ENCODE measurements around the gene SCFD2. TPM values are rescaled to one million over a fixed set of nuclear protein-coding genes. Genes with fewer than 3 reads are reported as not detected.

The SCFD2 gene
- total and polyA plus RNA-seq, 2 of the 8 experiments (the other 6 are each of a cell fraction or from before 2014, with no cell fraction given), result 6.2 to 10.2 TPM

DNA sequence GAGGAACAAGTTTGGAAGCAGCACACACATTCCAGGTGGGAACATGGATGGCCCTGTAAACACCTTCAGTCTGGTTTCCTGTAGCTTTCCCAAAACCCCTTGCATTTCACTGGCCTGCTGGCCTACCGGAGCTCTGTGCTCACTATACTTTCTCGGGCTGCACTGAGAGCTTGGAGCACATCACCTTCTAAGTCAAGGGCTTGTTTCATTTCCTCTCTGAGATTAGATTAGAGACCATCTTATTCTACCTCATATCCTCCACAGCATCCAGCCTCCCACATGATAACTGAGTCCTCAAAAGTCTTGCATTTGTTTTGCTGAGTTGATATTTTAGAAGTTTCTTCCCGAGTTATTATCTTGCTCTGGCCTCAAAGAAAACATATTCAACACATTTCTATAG, 356.0 kb downstream of the SCFD2 start:
- Histone ChIP-seq H3K4ac (replicated peaks; ENCODE audit: insufficient read length, low read depth, low read length) (no peak overlapping the region), H2BK20ac (ENCODE audit: low read length) (no peak overlapping the region), H2BK120ac (replicated peaks; ENCODE audit: low read depth, low read length) (no peak overlapping the region), H3K36me3 (ENCODE audit: control insufficient read depth in 2 of 4, insufficient read depth in 4 of 4, low read length in 3 of 4) (no peaks in the 10 kb centered on the region), H2AK5ac (ENCODE audit: low read depth, low read length) (no peak overlapping the region), H3K4me3 (ENCODE audit: extremely low read depth in 1 of 4, insufficient read depth in 2 of 4, low read depth in 3 of 4, low read length in 4 of 4) (no peak overlapping the region), H4K5ac (ENCODE audit: insufficient read length, low read depth, low read length) (no peak overlapping the region), H2BK12ac (ENCODE audit: low read depth, low read length) (no peak overlapping the region), H3K4me1 (replicated peaks in 1 of 4; ENCODE audit: control insufficient read depth in 3 of 4, insufficient read depth in 4 of 4, low read length in 3 of 4) (no peaks in the 10 kb centered on the region; a peak in 1 of 7 replicates), H3K14ac (ENCODE audit: insufficient read length) (no peak overlapping the region), H4K8ac (ENCODE audit: extremely low read depth, insufficient read depth, low read length) (no peak overlapping the region), H3K18ac (ENCODE audit: extremely low read depth, low read length) (no peak overlapping the region), H3K27me3 (replicated peaks in 1 of 4; ENCODE audit: control insufficient read depth in 3 of 4, extremely low read depth in 1 of 4, insufficient read depth in 3 of 4, low read length in 3 of 4) (no peaks in the 10 kb centered on the region), H2BK15ac (ENCODE audit: low read length) (no peak overlapping the region), H3K4me2 (ENCODE audit: insufficient read depth in 1 of 2, low read depth in 2 of 2, low read length in 2 of 2) (no peak overlapping the region), H3K23me2 (ENCODE audit: low read depth, low read length) (no peaks in the 10 kb centered on the region), H3K9ac (replicated peaks in 1 of 4; ENCODE audit: extremely low read depth in 1 of 4, low read depth in 3 of 4, low read length in 3 of 4) (no peak overlapping the region), H3K56ac (replicated peaks; ENCODE audit: insufficient read length, low read depth, low read length) (no peak overlapping the region), H4K20me1 (replicated peaks in 1 of 2; ENCODE audit: control insufficient read depth in 1 of 2, insufficient read depth in 2 of 2, low read length in 2 of 2) (no peaks in the 10 kb centered on the region), H2BK5ac (ENCODE audit: low read depth, low read length) (no peak overlapping the region), H2AFZ (ENCODE audit: low read length) (no peak overlapping the region), H3K9me3 (ENCODE audit: insufficient read depth in 2 of 2, low read depth in 1 of 2, low read length in 1 of 2) (no peaks in the 10 kb centered on the region), H3K79me1 (ENCODE audit: low read depth, low read length) (no peaks in the 10 kb centered on the region), H3K79me2 (ENCODE audit: control insufficient read depth in 1 of 2, insufficient read depth in 2 of 2, low read length in 2 of 2) (no peaks in the 10 kb centered on the region), H4K91ac (replicated peaks; ENCODE audit: insufficient read length, low read length) (no peak overlapping the region), H3K23ac (ENCODE audit: insufficient read length) (no peak overlapping the region), H3K27ac (ENCODE audit: low read depth, low read length) (no peak overlapping the region)
- CTCF ChIA-PET (ENCODE audit: partially characterized antibody), result interaction anchor here (1.4 kb wide), 1 partner anchor 1224 kb away, joined by 4 read pairs; no protein-coding TSS in a partner anchor
- TF ChIP-seq JUN (IDR thresholded peaks at IDR 0.05; ENCODE audit: low read depth, low read length), result no peak
- DNase-seq (ENCODE audit: low read depth in 1 of 2, low spot score in 2 of 2) (no peak), FAIRE-seq (no peak)
- POLR2A ChIA-PET (ENCODE audit: partially characterized antibody), result no interaction called here
- 90% methylated on average over 3 of the region's 3 CpGs; no CpG with 5 or more reads in 1 of the 2 experiments for WGBS, 2 experiments (ENCODE audit: extremely low coverage in 1 of 2, insufficient coverage in 1 of 2, insufficient read length in 1 of 2, insufficient replicate concordance in 2 of 2, low coverage in 1 of 2, low lambda C conversion rate in 2 of 2, missing lambda C conversion rate in 1 of 2)

All from H1 (cell line).